ENCODE measurements around the gene AP4B1. TPM values are rescaled to one million over a fixed set of nuclear protein-coding genes. Genes with fewer than 3 reads are reported as not detected.

AP4B1 gene
- total RNA-seq, 4 donors from 2014 or later: 5.3 to 19.1 (median 5.9) TPM

GRCh38 chr1:113849072-113849471, 55.5 kb downstream of the AP4B1 start:
- TF ChIP-seq POLR2A (IDR thresholded peaks at IDR 0.05): no peak
- TF ChIP-seq, protein P1, sequence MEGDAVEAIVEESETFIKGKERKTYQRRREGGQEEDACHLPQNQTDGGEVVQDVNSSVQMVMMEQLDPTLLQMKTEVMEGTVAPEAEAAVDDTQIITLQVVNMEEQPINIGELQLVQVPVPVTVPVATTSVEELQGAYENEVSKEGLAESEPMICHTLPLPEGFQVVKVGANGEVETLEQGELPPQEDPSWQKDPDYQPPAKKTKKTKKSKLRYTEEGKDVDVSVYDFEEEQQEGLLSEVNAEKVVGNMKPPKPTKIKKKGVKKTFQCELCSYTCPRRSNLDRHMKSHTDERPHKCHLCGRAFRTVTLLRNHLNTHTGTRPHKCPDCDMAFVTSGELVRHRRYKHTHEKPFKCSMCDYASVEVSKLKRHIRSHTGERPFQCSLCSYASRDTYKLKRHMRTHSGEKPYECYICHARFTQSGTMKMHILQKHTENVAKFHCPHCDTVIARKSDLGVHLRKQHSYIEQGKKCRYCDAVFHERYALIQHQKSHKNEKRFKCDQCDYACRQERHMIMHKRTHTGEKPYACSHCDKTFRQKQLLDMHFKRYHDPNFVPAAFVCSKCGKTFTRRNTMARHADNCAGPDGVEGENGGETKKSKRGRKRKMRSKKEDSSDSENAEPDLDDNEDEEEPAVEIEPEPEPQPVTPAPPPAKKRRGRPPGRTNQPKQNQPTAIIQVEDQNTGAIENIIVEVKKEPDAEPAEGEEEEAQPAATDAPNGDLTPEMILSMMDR (IDR thresholded peaks at IDR 0.05): no peak
- no peak overlapping the region for H3K4me3 ChIP-seq (ENCODE audit: low read depth, poor library complexity, severe bottlenecking)
- DNase-seq (ENCODE audit: low spot score in 2 of 2): no peak
- intact Hi-C loops (cut with DNase I; ENCODE audit: low total_unique reads): no loop called here

DNA sequence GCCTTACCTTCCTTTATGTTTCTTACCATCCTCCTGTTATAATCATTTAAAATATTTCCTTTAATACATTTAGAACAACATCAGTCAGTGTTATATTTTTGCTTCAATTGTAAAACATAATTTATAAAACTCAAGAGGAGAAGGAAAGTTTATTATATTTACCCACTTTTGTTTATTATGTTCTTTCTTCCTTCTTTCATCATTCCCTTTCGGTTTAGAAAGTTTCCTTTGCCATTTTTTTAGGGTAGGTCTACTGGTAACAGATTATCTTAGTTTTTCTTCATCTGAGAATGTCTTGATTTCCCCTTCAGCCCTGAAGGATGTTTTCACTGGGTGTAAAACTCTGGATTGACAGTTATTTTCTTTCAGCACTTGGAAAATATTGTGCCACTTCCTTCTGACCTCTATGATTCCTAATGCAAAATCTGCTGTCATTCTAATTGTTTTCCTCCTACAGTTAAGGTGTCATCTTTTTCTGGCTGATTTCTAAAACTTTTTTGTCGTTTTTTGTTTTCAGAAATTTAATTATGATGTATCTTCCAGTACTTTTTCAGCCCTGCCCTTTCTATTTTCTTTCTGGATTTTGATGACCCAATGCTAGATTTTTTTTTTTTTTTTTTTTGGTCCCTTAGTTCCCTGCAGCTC, 58.1 kb downstream of the AP4B1 start:
- intact Hi-C loops (cut with DNase I; ENCODE audit: low total_unique reads): no loop called here
- WGBS, 2 donors: 74 to 78% methylated on average over 2 of the region's 2 CpGs
- no peak overlapping the region for H3K4me3 ChIP-seq (ENCODE audit: low read depth, poor library complexity, severe bottlenecking)
- DNase-seq (ENCODE audit: low spot score in 2 of 2): no peak
- no peak for TF ChIP-seq POLR2A (IDR thresholded peaks at IDR 0.05)
- TF ChIP-seq, protein P1 (IDR thresholded peaks at IDR 0.05): no peak

Other genes with a start within 250 kb of the AP4B1 start
- gene PHTF1, start 145.3 kb downstream of the AP4B1 start, total RNA-seq: 1 to 10 TPM in 3 of 4 donors, under 1 TPM in 1; 0.65 to 4.8 (median 2.0) TPM
- gene RSBN1, start 92.3 kb downstream of the AP4B1 start, total RNA-seq: 10 to 100 TPM; 18.2 to 37.6 (median 24.5) TPM
- 1 to 10 TPM in 1 of 4 donors, under 1 TPM in 3; 0.56 to 2.3 (median 0.75) TPM for gene PTPN22, start 33.1 kb downstream of the AP4B1 start, total RNA-seq
- 10 to 100 TPM in 1 of 4 donors, 1 to 10 TPM in 1, under 1 TPM in 1, not detected in 1; 0.17 to 86.4 (median 1.4) TPM for gene BCL2L15, start 17.2 kb downstream of the AP4B1 start, total RNA-seq
- gene DCLRE1B, start 527 bp upstream of the AP4B1 start, total RNA-seq: 1 to 10 TPM; 2.1 to 4.4 (median 3.5) TPM
- 10 to 100 TPM; 47.6 to 58.3 (median 54.5) TPM for gene HIPK1, start 24.5 kb upstream of the AP4B1 start, total RNA-seq
- gene OLFML3, start 74.7 kb upstream of the AP4B1 start, total RNA-seq: 10 to 100 TPM in 2 of 4 donors, 1 to 10 TPM in 2; 3.7 to 57.9 (median 15.9) TPM
- gene SYT6, start 249.1 kb upstream of the AP4B1 start, total RNA-seq: 1 to 10 TPM in 1 of 4 donors, under 1 TPM in 1, not detected in 2; 0.10 to 4.5 TPM

Measured in lower leg skin (tissue), 4 donors.